Ishikawa (cell line): ENCODE results near the gene NCOA6.

Experiments used
- CEBPB ChIP-seq: IDR thresholded peaks from 2 replicates; pipeline ENCODE4 v1.6.1; 2012
- EGR1 ChIP-seq: IDR thresholded peaks from 2 replicates; pipeline ENCODE4 v1.6.1; 2012
- EP300 ChIP-seq: IDR thresholded peaks from 2 replicates; pipeline ENCODE4 v1.6.1; 2012; ENCODE audit warnings: borderline replicate concordance
- FOXM1 ChIP-seq: IDR thresholded peaks from 2 replicates; pipeline ENCODE4 v1.6.1; 2012; ENCODE audit warnings: low read depth, borderline replicate concordance
- MAX ChIP-seq: IDR thresholded peaks from 2 replicates; pipeline ENCODE4 v1.6.1; 2012
- TAF1 ChIP-seq: IDR thresholded peaks from 2 replicates; pipeline ENCODE4 v1.6.1; 2012; ENCODE audit warnings: low read depth, mild to moderate bottlenecking
- TEAD4 ChIP-seq: IDR thresholded peaks from 2 replicates; pipeline ENCODE4 v1.6.1; 2012
- USF1 ChIP-seq: IDR thresholded peaks from 2 replicates; pipeline ENCODE4 v1.6.1; 2012
- YY1 ChIP-seq: IDR thresholded peaks from 2 replicates; pipeline ENCODE4 v1.6.1; 2012; ENCODE audit warnings: low read depth

NCOA6 gene

DNA sequence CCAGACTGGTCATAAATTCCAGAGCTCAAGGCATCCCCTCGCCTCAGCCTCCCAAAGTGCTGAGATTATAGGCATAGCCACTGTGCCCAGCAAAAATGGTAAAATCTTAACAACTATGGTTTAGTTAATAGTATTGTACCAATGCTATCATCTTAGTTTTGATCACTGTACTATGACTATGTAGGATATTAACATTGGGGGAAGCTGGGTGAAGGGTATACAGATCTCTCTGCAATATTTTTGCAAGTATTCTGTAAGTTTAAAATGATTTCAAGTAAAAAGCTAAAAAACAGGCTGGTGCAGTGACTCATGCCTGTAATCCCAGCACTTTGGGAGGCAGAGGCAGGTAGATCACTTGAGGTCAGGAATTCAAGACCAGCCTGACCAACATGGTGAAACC lies 156.4 kb downstream of the NCOA6 start:
- TF ChIP-seq TAF1 (no peak), YY1 (no peak), MAX (no peak), USF1 (no peak), TEAD4 (no peak), CEBPB (no peak), EP300 (no peak), EGR1 (no peak), FOXM1 (no peak)
